ENCODE results near the gene INTS1.

DNA sequence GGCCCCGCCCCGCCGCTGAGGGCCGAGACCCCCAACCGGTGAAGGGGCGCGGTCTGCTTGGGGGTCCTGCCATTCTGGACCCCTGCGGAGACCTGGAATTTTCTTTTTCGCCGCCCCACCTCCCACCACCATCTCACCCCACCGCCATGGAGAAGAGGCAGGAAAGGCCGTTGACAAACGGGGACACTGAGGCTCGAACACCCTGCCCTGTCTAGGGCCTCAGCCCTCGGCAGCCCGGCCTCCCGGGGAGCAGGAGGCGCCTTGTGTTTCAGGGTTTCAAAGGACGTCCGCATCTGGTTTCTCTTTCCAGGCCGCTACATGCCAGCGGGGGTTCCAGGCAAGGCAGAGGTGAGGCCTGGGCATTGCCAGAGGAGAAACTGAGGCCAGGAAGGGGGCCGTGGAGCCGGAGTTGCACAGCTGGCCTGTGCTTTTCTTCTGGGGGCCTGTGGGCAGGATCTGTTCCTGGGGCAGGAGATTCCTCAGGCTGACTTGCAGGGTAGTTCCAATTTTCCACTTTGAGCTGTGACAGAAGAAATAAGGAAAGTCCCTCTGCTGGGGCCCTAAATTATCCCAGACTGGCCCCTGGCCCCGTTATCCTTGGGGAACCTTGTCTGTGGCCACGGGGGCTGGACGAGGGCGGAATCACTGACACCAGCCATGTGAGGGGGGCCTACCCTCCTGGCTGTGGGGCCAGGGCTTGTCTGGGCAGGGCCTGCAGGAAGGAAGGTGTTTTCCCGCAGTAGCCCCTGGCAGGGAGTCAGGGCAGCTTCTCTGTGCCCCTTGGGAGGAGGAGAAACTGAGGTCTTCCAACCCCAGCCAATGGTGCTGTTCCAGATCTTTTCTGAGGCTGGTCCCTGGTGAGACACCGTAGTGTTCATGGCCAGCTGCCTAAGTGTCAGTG lies 44.0 kb downstream of the INTS1 start:
- no peak for TF ChIP-seq GATA2 (IDR thresholded peaks at IDR 0.05; ENCODE audit: low read depth, low read length)
- TF ChIP-seq GATA3 (IDR thresholded peaks at IDR 0.05; ENCODE audit: low read depth, low read length): no peak
